Small intestine (tissue), 16 donors: ENCODE measurements around the gene KRT12. TPM values are rescaled to one million over a fixed set of nuclear protein-coding genes. Genes with fewer than 3 reads are reported as not detected.

Source experiments
- DNase-seq, 2 donors: peaks; one replicate each; pipeline versions ENCODE4 v3.0.0 to v3.0.0-alpha.2; 2013
- FAIRE-seq: peaks from 2 replicates; lab custom pipeline; 2012; peaks lifted over from hg19 to GRCh38; lab: Jason Lieb, UNC
- H3K27ac ChIP-seq, 3 donors: one replicate each; pipeline ENCODE4 v1.5.1; 2013; ENCODE audit warnings: low read length in 2 of 3, mild to moderate bottlenecking in 2 of 3, control low read depth in 1 of 3, inconsistent platforms in 1 of 3, low read depth in 1 of 3, moderate library complexity in 1 of 3
- H3K27me3 ChIP-seq, 3 donors: one replicate each; pipeline ENCODE4 v1.6.1; 2013; ENCODE audit warnings: low read length in 3 of 3, inconsistent platforms in 1 of 3; ENCODE audit not compliant: control insufficient read depth in 3 of 3, insufficient read depth in 3 of 3
- H3K36me3 ChIP-seq, 3 donors: one replicate each; pipeline ENCODE4 v1.6.1; 2013; ENCODE audit warnings: low read length in 3 of 3, inconsistent platforms in 1 of 3, low read depth in 1 of 3, mild to moderate bottlenecking in 1 of 3, moderate library complexity in 1 of 3; ENCODE audit not compliant: control insufficient read depth in 3 of 3, insufficient read depth in 2 of 3
- H3K4me1 ChIP-seq, 3 donors: one replicate each; pipeline ENCODE4 v1.6.1; 2013; ENCODE audit warnings: low read length in 2 of 3, inconsistent platforms in 1 of 3, low read depth in 1 of 3, mild to moderate bottlenecking in 1 of 3, moderate library complexity in 1 of 3; ENCODE audit not compliant: control insufficient read depth in 3 of 3, insufficient read depth in 2 of 3
- H3K4me3 ChIP-seq, 3 donors: one replicate each; pipeline ENCODE4 v1.5.1; 2013; ENCODE audit warnings: low read length in 3 of 3, control low read depth in 1 of 3, inconsistent platforms in 1 of 3, low read depth in 1 of 3, mild to moderate bottlenecking in 1 of 3, moderate library complexity in 1 of 3
- H3K9me3 ChIP-seq, 2 donors: one replicate each; pipeline ENCODE4 v1.6.1; 2013; ENCODE audit warnings: low read depth in 1 of 2, low read length in 1 of 2; ENCODE audit not compliant: control insufficient read depth in 2 of 2, insufficient read depth in 1 of 2
- WGBS, 3 donors: extraction: QIAGEN DNeasy Blood & Tissue Kit; methylation state at CpG; one replicate each; pipeline ENCODE4 v1.1.7; 2013; 5-methylcytosine and 5-hydroxymethylcytosine counted together
- long read RNA-seq, 10 donors: transcript quantifications; one replicate each; lab custom pipeline, GENCODE V29; 2026
- polyA plus RNA-seq, 4 donors: library from polyadenylated mRNA; stranded (reverse) in 3 of 4; unstranded in 1 of 4; fragments of 200-250 nt in 3 of 4; fragments of 120-200 nt in 1 of 4; gene quantifications; one replicate each; pipeline versions ENCODE4 v1.2.1 to v1.2.3, GENCODE V29; 2013
- donor health status: healthy with polysubstance abuse.
- donor health status: control.
- donor health status: control.
- donor health status: Bipolar disorder and iron deficiency.
- donor health status: healthy.

KRT12 gene
- 1 to 10 TPM in 2 of 4 donors, under 1 TPM in 2; 0.28 to 9.2 (median 3.1) TPM for polyA plus RNA-seq
- long read RNA-seq, donor 1: 0 reads
- long read RNA-seq, donor 2: 0 reads
- long read RNA-seq, donor 3: 0 reads
- long read RNA-seq, donor 4: 0 reads
- long read RNA-seq, donor 5: 0 reads
- long read RNA-seq, donor 6: 0 reads
- long read RNA-seq, donor 7: 0 reads
- long read RNA-seq, donor 8: 0 reads
- long read RNA-seq, donor 9: 0 reads
- long read RNA-seq, donor 10: 0 reads

- Histone ChIP-seq H3K27me3 (peaks cover 0 to 4% (median 2%) of the 10 kb centered on the region in 3 donors), H3K36me3 (peaks cover 0 to 3% (median 0%) of the 10 kb centered on the region in 3 donors), H3K27ac (no peak within 1 kb of the TSS), H3K4me1 (no peaks in the 10 kb centered on the region), H3K4me3 (no peak within 1 kb of the TSS), H3K9me3 (no peaks in the 10 kb centered on the region)
- WGBS, 3 donors: 93 to 96% (median 93%) methylated on average over 8 of the region's 8 CpGs
- FAIRE-seq (no peak), DNase-seq (no peak)
These were observed at the start of gene KRT12 for GRCh38 chr17:40866838-40867237. Gene KRT12 (minus strand): TSS chr17:40867223. CDS start chr17:40867186, 37 bp downstream.

DNA sequence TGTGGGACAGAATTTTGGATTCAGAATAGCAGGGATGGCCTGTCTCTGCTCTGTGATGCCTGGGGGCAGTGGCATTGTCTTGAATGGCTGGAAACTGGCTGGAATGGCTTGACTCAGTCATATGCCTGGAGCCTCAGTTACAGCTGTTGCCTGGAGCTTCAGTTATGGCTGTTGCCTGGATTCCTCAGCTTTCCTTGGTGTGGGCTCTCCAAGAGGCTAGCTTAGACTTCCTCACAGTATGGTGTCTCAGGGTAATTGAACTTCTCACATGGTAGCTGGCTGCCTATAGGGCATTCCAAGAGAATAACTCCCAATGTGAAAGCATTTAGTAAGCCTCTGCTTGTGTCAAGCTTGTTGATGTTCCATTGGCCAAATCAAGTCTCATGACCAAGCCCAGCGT, 49.3 kb upstream of the KRT12 start:
- no peak for FAIRE-seq
- H3K36me3 ChIP-seq: no peaks in the 10 kb centered on the region
- no peaks in the 10 kb centered on the region for H3K27me3 ChIP-seq
- no peaks in the 10 kb centered on the region for H3K9me3 ChIP-seq
- WGBS, 3 donors: 38 to 60% (median 54%) methylated on average over 1 of the region's 1 CpG
- H3K27ac ChIP-seq: no peak overlapping the region
- H3K4me1 ChIP-seq: no peaks in the 10 kb centered on the region
- no peak for DNase-seq
- H3K4me3 ChIP-seq: no peak overlapping the region

GRCh38 chr17:40915721-40916256, 48.8 kb upstream of the KRT12 start:
- H3K36me3 ChIP-seq: no peaks in the 10 kb centered on the region
- 55 to 62% (median 56%) methylated on average over 2 of the region's 2 CpGs for WGBS, 3 donors
- H3K4me3 ChIP-seq: no peak overlapping the region
- H3K4me1 ChIP-seq: no peaks in the 10 kb centered on the region
- no peaks in the 10 kb centered on the region for H3K27me3 ChIP-seq
- no peaks in the 10 kb centered on the region for H3K9me3 ChIP-seq
- H3K27ac ChIP-seq: no peak overlapping the region
- DNase-seq: no peak
- no peak for FAIRE-seq

GRCh38 chr17:40915199-40915661, 48.2 kb upstream of the KRT12 start:
- no peaks in the 10 kb centered on the region for H3K9me3 ChIP-seq
- DNase-seq: no peak
- H3K4me3 ChIP-seq: no peak overlapping the region
- no peaks in the 10 kb centered on the region for H3K4me1 ChIP-seq
- no peaks in the 10 kb centered on the region for H3K36me3 ChIP-seq
- FAIRE-seq: no peak
- no peaks in the 10 kb centered on the region for H3K27me3 ChIP-seq
- no peak overlapping the region for H3K27ac ChIP-seq
- 58 to 61% (median 59%) methylated on average over 3 of the region's 3 CpGs for WGBS, 3 donors

- Histone ChIP-seq H3K27ac (no peak overlapping the region), H3K9me3 (no peaks in the 10 kb centered on the region), H3K4me3 (no peak overlapping the region), H3K27me3 (no peaks in the 10 kb centered on the region), H3K4me1 (peaks cover 0 to 5% (median 0%) of the 10 kb centered on the region in 3 donors), H3K36me3 (no peaks in the 10 kb centered on the region)
- DNase-seq (no peak), FAIRE-seq (no peak)
- WGBS, 3 donors: 78 to 87% (median 82%) methylated on average over 3 of the region's 3 CpGs
These were observed 47.2 kb upstream of the KRT12 start for GRCh38 chr17:40914075-40914855.

GRCh38 chr17:40912486-40913210, 45.6 kb upstream of the KRT12 start:
- Histone ChIP-seq H3K27ac (no peak overlapping the region), H3K27me3 (no peaks in the 10 kb centered on the region), H3K36me3 (no peaks in the 10 kb centered on the region), H3K4me1 (peaks cover 0 to 5% (median 0%) of the 10 kb centered on the region in 3 donors), H3K9me3 (no peaks in the 10 kb centered on the region), H3K4me3 (no peak overlapping the region)
- FAIRE-seq: no peak
- no peak for DNase-seq
- 86 to 92% (median 89%) methylated on average over 13 of the region's 13 CpGs for WGBS, 3 donors

DNA sequence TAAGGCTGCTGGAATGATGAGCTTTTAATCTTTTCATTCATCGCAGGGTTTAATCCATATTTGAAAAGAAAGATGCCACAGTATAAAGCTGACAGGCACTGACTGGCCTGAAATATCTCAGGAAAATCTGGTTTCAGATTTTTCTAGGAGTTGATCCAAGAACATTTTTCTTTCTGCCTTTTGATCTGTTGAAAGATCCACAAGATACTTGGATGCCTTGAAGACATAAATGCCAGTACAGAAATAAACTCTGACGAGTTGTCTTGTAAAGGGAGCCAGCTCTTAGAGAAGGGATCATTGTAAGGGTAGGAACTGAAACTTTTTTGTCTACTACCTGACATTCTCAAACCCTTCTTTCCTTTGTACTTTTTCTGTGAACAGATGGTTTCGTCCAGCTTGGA, 43.4 kb upstream of the KRT12 start:
- no peak for DNase-seq
- Histone ChIP-seq H3K9me3 (no peaks in the 10 kb centered on the region), H3K27ac (no peak overlapping the region), H3K4me3 (no peak overlapping the region), H3K27me3 (no peaks in the 10 kb centered on the region), H3K36me3 (no peaks in the 10 kb centered on the region), H3K4me1 (peaks cover 0 to 5% (median 0%) of the 10 kb centered on the region in 3 donors)
- 63 to 82% (median 81%) methylated on average over 3 of the region's 3 CpGs for WGBS, 3 donors
- FAIRE-seq: no peak

DNA sequence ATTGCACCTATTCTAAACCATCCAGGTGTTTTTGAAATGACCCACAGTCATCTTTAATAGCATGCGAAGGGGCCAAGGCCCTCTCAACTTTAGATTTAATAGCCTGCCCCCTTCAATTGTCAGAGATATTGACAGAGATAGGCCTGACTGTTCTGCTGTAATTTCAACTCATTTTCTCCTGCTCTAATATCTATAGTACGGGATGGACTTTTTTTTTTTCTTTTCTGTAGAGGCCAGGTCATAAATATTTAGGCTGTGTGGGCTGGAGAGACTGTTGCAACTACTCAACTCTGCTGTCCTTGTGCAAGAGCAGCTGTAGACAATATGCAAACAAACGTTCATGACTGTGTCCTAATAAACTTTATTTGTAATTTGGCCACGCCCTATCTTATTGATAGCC, 42.7 kb upstream of the KRT12 start:
- DNase-seq (no peak), FAIRE-seq (no peak)
- no peaks in the 10 kb centered on the region for H3K36me3 ChIP-seq
- 14 to 37% (median 25%) methylated on average over 4 of the region's 4 CpGs for WGBS, 3 donors
- peaks cover 0 to 11% (median 0%) of the 10 kb centered on the region in 3 donors for H3K4me1 ChIP-seq
- H3K27me3 ChIP-seq: no peaks in the 10 kb centered on the region
- H3K4me3 ChIP-seq: no peak overlapping the region
- no peaks in the 10 kb centered on the region for H3K9me3 ChIP-seq
- H3K27ac ChIP-seq: no peak overlapping the region
